ENCODE measurements around the gene OR7C1.

GRCh38 chr19:14843578-14843977 lies 8.6 kb upstream of the OR7C1 start:
- TF ChIP-seq SMC3 (IDR thresholded peaks at IDR 0.05; ENCODE audit: low read depth, low read length) (no peak), USF2 (IDR thresholded peaks at IDR 0.05; ENCODE audit: borderline replicate concordance, low read depth, low read length) (no peak), CTCF (IDR thresholded peaks at IDR 0.05) (no peak), RCOR1 (IDR thresholded peaks at IDR 0.05; ENCODE audit: low read length) (no peak), EP300 (IDR thresholded peaks at IDR 0.05; ENCODE audit: borderline replicate concordance in 1 of 2, low read depth in 1 of 2, low read length in 1 of 2) (no peak), POLR2AphosphoS5 (IDR thresholded peaks at IDR 0.05; ENCODE audit: low read depth, low read length) (no peak), RFX5 (IDR thresholded peaks at IDR 0.05; ENCODE audit: low read length) (no peak), FOXJ3 (CRISPR knock-in tag; IDR thresholded peaks at IDR 0.05) (no peak), RAD21 (IDR thresholded peaks at IDR 0.05; ENCODE audit: low read length) (no peak), TAF1 (IDR thresholded peaks at IDR 0.05; ENCODE audit: borderline replicate concordance, low read depth, low read length) (no peak), NRF1 (IDR thresholded peaks at IDR 0.05; ENCODE audit: low read depth, low read length) (no peak), JUND (IDR thresholded peaks at IDR 0.05) (no peak)
